VCaP (cell line): ENCODE measurements around the gene DLG3.

Experiments used
- H3K27ac ChIP-seq: fragments of 450-650 bp; 2 replicates; pipeline ENCODE4 v1.5.1; 2017
- TF ChIP-seq, protein P1 (sequence below): fragments of 450-650 bp; conservative IDR thresholded peaks from 2 replicates; pipeline ENCODE4 v1.5.1; 2017; ENCODE audit warnings: mild to moderate bottlenecking, moderate library complexity

The DLG3 gene

DNA sequence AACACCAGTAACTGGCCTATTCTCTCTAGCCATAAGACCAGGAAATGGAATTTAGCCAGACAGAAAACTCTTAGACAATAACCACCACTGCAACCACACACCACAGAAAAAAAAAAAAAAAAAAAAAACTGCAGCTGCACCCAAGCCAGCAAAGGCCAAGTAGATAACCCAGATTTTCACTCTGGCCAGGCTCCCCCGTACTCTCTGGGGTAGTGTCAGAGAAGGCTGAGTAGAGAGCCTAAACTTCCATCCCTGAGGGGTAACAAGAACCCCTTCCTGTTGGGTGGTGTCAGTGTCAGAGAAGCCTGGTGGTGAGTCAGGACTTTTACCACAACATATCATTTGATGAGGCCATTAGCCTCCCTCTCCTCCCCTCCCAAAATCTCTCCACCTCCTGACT, 5.6 kb upstream of the DLG3 start:
- no peak overlapping the region for H3K27ac ChIP-seq
- TF ChIP-seq, protein P1, sequence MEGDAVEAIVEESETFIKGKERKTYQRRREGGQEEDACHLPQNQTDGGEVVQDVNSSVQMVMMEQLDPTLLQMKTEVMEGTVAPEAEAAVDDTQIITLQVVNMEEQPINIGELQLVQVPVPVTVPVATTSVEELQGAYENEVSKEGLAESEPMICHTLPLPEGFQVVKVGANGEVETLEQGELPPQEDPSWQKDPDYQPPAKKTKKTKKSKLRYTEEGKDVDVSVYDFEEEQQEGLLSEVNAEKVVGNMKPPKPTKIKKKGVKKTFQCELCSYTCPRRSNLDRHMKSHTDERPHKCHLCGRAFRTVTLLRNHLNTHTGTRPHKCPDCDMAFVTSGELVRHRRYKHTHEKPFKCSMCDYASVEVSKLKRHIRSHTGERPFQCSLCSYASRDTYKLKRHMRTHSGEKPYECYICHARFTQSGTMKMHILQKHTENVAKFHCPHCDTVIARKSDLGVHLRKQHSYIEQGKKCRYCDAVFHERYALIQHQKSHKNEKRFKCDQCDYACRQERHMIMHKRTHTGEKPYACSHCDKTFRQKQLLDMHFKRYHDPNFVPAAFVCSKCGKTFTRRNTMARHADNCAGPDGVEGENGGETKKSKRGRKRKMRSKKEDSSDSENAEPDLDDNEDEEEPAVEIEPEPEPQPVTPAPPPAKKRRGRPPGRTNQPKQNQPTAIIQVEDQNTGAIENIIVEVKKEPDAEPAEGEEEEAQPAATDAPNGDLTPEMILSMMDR, result no peak

DNA sequence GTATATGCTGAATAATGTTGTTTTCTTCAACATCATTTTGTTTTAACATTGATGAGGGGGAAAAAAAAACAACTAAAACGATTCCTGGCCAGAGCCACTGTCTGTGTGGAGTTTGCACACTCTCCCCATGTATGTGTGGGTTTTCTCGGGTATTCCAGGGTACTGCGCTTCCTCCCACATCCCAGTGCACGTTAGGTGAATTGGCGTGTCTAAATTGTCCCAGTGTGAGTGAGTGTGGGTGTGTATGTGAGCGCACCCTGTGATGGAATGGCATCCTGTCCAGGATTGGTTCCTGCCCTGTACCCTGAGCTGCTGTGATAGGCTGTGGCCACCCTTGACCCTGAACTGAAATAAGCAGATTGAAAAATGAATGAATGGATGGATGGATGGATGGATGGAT, 2.4 kb upstream of the DLG3 start:
- H3K27ac ChIP-seq, result no peak overlapping the region
- TF ChIP-seq, protein P1, result no peak

DNA sequence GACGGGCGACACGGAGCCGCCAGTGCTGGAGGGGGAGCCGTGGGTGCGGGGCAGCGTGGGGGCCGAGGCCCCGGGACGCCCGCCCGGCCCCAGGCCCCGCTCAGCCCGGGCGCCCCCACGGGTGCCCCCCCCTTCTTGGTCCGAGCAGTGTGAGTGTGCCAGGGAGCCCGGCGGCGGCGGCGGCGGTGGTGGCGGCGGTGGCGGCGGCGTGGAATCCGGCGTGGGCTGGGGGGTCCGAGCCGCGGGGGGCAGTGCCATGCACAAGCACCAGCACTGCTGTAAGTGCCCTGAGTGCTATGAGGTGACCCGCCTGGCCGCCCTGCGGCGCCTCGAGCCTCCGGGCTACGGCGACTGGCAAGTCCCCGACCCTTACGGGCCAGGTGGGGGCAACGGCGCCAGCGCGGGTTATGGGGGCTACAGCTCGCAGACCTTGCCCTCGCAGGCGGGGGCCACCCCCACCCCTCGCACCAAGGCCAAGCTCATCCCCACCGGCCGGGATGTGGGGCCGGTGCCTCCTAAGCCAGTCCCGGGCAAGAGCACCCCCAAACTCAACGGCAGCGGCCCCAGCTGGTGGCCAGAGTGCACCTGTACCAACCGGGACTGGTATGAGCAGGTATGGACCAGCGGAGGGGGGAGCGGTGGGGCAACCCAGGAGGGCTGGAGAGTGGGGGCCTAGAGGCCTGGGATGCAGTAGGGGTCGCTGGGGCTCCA, 466 bp downstream of the DLG3 start:
- TF ChIP-seq, protein P1, result no peak
- no peak overlapping the region for H3K27ac ChIP-seq

DNA sequence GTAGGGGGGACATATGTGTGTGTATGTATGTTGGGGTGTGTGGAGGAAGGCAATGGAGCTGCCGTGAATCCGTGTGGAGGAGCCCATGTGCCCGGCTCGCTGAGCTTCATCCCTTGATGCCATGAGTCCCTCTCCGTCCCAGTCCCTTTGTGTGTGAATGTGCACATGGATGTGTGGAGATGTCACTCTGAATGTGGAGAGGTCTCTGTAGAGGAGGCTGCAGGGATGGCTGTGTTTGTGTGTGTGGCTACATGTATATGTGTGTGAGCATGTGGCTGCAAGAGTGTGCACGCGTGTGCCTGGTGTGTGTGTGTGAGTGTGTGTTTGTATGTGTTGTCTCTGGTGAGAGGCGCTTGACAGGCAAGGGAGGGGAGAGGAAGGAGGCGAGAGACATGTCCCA, 1.3 kb downstream of the DLG3 start:
- no peak overlapping the region for H3K27ac ChIP-seq
- TF ChIP-seq, protein P1, result no peak

DNA sequence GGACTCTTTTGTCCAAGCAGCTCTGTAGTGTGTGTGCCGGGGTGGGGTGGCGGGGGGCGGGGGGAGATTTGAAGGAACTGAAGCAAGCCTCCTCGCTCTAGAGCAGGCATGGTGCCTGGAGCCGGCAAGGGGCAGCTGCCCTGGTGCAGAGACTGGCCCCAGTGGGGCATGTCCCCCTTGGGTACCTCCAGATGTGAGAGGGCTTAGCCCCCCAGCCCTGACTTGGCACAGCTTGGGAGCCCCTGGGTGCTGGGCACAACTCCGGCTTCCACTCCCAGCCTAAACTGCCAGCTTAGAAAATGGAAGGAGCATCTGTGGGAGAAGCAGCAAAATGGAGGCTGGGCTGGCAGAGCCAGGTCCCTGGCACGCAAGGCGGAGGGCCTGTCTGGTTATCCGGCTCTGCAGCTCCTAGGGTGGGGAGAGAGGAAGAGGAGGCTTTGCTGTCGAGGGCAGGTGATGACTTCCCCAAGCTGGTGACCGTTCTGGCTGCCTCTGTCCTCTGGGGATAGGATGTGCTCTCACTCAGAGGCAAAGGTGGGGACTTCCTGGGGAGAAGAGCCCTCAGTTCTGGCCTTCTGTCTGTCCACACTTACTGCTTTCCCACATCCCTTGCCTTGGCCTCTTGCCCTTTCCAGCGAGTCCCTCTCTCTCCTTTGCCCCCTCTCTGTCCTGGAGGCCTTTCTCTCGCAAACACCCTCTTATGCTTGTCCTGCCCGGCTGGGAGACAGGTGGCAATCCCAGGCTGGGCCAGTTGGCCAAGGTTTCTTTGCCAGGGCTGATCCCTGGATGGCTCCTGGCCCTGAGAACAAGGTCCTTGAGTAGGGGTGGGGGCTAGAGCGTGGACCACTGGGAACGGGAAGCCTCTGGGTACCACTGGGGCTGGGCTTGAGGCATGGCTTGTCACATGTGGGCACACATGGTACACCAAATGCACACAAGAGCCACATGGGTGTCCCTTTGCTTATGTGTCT, 2.0 kb downstream of the DLG3 start:
- H3K27ac ChIP-seq, result no peak overlapping the region
- TF ChIP-seq, protein P1, result no peak

DNA sequence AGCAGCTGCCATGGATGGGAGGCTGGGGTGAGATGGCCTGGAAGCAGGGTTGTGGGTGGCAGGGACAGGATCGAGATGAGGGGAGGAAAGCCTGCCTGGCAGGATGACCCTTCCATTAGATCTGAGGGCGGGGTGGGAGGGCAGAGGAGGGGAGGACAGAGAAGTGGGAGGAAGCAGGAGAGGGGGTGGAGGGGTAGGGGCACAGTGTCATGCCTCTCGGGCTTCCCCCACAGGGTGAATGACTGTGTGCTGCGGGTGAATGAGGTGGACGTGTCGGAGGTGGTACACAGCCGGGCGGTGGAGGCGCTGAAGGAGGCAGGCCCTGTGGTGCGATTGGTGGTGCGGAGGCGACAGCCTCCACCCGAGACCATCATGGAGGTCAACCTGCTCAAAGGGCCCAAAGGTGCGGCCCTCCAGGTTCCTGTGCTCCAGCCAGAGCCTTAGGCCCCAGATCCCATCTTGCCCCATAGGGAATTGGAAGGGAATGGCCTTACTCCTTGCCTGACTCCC, 4.9 kb downstream of the DLG3 start:
- TF ChIP-seq, protein P1, result no peak
- no peak overlapping the region for H3K27ac ChIP-seq

DNA sequence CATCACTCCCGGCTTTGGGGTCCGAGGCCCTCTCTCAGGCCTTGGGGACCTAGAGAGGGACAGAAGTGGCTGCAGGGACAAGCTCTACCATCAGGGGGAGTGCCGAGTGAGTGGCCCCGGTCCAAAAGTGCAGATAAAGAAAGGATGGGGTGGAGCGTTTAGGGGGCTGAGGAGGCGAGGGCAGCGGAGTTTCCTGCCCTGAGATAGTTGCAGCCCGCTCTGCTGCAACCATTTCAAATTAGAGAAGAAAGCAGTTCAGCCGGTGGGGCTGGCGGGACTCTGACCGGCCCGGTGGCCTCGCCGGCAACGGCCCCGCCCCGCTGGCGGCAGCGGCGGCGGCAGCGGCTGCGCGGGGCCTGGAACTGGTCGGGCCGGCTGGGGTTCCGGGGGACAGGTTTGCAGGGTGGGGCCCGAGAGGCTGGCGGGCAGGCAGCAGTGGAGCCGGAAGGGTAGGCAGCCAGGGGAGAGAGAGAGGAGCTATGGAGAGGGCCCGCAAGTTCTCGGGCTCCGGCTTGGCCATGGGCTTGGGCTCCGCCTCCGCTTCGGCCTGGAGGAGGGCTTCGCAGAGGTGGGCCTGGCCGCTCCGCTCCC, 7.6 kb downstream of the DLG3 start:
- H3K27ac ChIP-seq, result peak overlapping the region; percentile 93
- TF ChIP-seq, protein P1, result peak; percentile 77
